H1 (cell line): Measurements from ENCODE around the gene CTLA4. TPM values are rescaled to one million over a fixed set of nuclear protein-coding genes. Genes with fewer than 3 reads are reported as not detected.

Experiments used
- RXRA ChIP-seq: IDR thresholded peaks from 2 replicates; pipeline ENCODE4 v1.6.1; 2011; ENCODE audit warnings: low read depth, mild to moderate bottlenecking, low read length, moderate library complexity; ENCODE audit not compliant: insufficient read depth
- SP2 ChIP-seq: IDR thresholded peaks from 2 replicates; pipeline ENCODE4 v1.6.1; 2012; ENCODE audit warnings: mild to moderate bottlenecking, low read length, inconsistent platforms
- polyA plus RNA-seq, 7 experiments: library from polyadenylated mRNA; depleted of rRNA in 3 of 7; stranded (reverse) in 5 of 7; unstranded in 2 of 7; fragments of >200 nt in 5 of 7; fragments of 200-250 nt in 2 of 7; gene quantifications; 1 replicate in 5 of 7; 2 replicates in 1 of 7; 4 replicates in 1 of 7; pipeline versions ENCODE4 v1.2.1 to v1.2.3, GENCODE V29; 2011 to 2013; ENCODE audit warnings: missing spikeins in 2 of 7, mixed read lengths in 2 of 7
- total RNA-seq: library from RNA; stranded (reverse); fragmentation: NEBNext Ultra II Directional; extraction: Animal tissue kit (Norgen Biotek cat#: 25700); gene quantifications from 2 replicates; pipeline ENCODE4 v1.2.1, GENCODE V29; 2021

Gene CTLA4
- total and polyA plus RNA-seq, 2 of the 8 experiments (the other 6 are each of a cell fraction or from before 2014, with no cell fraction given): not detected

DNA sequence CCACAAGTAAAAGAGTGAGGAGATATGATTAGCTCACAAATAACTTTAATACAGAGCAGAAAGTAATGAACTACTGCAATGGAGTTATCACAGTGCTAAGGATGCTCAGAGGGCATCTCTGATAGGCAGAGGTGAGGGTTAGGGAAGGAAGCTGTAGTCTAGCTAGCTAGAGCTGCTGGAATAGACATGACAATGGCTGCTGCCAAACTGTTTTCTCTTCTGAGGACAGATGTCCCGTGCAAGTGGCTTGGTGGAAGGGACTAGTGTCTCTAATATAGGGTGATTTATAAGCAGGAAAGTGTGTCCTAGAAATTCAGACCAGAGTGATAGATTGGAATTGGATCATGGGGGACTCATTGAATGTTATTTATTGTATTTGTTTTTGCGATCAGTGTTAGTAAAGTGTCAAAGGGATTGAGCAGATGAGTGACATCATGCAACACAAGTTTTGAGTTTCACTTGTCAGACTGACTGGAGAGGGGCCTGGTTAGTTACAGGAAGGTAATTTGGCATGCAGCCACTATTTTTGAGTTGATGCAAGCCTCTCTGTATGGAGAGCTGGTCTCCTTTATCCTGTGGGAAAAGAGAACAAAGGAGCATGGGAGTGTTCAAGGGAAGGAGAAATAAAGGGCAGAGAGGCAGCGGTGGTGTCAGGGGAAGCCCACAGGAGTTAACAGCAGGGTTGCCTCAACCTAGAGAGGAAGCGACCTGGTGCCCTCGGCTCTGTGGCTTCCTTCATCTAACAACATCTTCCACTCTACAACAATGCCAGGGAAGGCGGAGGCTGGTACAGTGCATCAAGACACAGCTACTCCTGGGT is 1.9 kb downstream of the CTLA4 start (continued):
- no peak for TF ChIP-seq RXRA
- TF ChIP-seq SP2: no peak
